ENCODE results near the gene PLAC9.

DNA sequence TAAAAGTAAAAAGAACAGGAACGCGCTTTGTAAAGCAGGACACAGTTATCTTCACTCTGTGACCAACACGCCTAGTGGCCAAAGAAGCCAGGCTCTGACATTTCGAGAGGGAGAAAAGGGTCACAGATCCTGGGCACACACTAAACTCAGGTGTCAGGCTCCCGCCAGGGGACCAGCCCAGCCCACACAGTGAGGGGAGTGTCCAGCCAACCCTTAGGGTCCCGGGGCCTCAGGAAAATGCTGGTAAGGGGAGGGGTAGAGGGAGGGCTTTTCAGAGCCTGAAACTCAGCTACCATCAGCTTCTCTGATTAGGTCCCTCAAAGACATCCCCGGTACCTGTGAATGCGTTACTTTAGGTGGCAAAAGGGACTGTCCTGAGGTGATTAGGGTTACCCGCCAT is 56.2 kb downstream of the PLAC9 start:
- TF ChIP-seq POLR2A (IDR thresholded peaks at IDR 0.05; ENCODE audit: low read depth, low read length) (no peak), TAF1 (IDR thresholded peaks at IDR 0.05; ENCODE audit: low read depth, low read length) (no peak), POLR2AphosphoS5 (IDR thresholded peaks at IDR 0.05; ENCODE audit: low read depth, low read length) (no peak), POU2F2 (IDR thresholded peaks at IDR 0.05; ENCODE audit: low read depth, low read length) (no peak)
